Transverse colon (tissue), 3 donors: ENCODE results near the gene ACAN.

Source experiments
- CTCF ChIP-seq, 5 experiments: fragments of 200-600 bp in 3 of 5; fragments of 450-650 bp in 2 of 5; sonication (generic) in 3 of 5; IDR thresholded peaks; 1 replicate in 2 of 5; 2 replicates in 3 of 5; pipeline ENCODE4 v1.5.1; 2016 to 2017; ENCODE audit warnings: antibody characterized with exemption in 5 of 5, inconsistent platforms in 3 of 5, mild to moderate bottlenecking in 2 of 5, moderate library complexity in 1 of 5
- EP300 ChIP-seq: sonication (generic); formaldehyde crosslinking; IDR thresholded peaks from one replicate; pipeline ENCODE4 v1.6.1; 2017; ENCODE audit warnings: antibody characterized with exemption, low read depth
- POLR2A ChIP-seq: fragments of 450-650 bp; IDR thresholded peaks from one replicate; pipeline ENCODE4 v1.6.1; 2016; ENCODE audit warnings: antibody characterized with exemption, mild to moderate bottlenecking, moderate library complexity

DNA sequence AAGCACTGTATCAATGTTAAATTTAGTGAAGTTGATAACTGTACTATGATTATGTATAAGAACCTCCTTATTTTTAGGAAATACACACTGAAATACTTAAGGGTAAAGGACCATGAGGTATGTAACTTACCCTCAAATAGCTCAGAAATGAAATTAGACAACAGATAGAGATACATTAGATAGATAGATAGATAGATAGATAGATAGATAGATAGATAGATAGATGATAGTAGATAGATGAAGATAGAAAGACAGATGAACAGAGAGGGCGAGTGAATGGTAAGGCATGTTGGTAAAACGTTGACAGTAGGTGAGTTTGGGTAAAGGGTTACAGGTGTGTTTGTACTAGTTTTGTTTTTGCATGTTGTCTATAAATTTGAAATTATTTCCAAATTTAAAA is 38.0 kb upstream of the ACAN start:
- no peak for TF ChIP-seq EP300
- no peak for TF ChIP-seq CTCF (IDR thresholded peaks at IDR 0.05)
- TF ChIP-seq POLR2A: no peak
